Osteocyte (in vitro differentiated cells): ENCODE results near the gene CPEB3. TPM values are rescaled to one million over a fixed set of nuclear protein-coding genes. Genes with fewer than 3 reads are reported as not detected.

Experiments used
- DNase-seq: peaks from one replicate; pipeline ENCODE4 v3.0.0; 2021; ENCODE audit warnings: mixed read lengths; ENCODE audit not compliant: unreplicated experiment; ENCODE audit errors: extremely low spot score
- H3K27ac Mint-ChIP-seq: one replicate; pipeline ENCODE4 v1.8.0; 2021; ENCODE audit warnings: mild to moderate bottlenecking, mixed read lengths; ENCODE audit not compliant: unreplicated experiment
- H3K27me3 Mint-ChIP-seq: one replicate; pipeline ENCODE4 v1.8.0; 2021; ENCODE audit warnings: mixed read lengths; ENCODE audit not compliant: unreplicated experiment
- H3K36me3 Mint-ChIP-seq: one replicate; pipeline ENCODE4 v1.8.0; 2021; ENCODE audit warnings: mixed read lengths; ENCODE audit not compliant: unreplicated experiment
- H3K4me1 Mint-ChIP-seq: one replicate; pipeline ENCODE4 v1.8.0; 2021; ENCODE audit warnings: mixed read lengths; ENCODE audit not compliant: unreplicated experiment
- H3K4me3 Mint-ChIP-seq: one replicate; pipeline ENCODE4 v1.8.0; 2021; ENCODE audit warnings: mild to moderate bottlenecking, moderate library complexity, mixed read lengths; ENCODE audit not compliant: unreplicated experiment
- H3K9me3 Mint-ChIP-seq: one replicate; pipeline ENCODE4 v1.8.0; 2021; ENCODE audit warnings: mixed read lengths; ENCODE audit not compliant: unreplicated experiment
- total RNA-seq: library from RNA; stranded (reverse); gene quantifications from 2 replicates; pipeline ENCODE4 v1.2.1, GENCODE V29; 2021
- TF ChIP-seq, protein P1 (sequence below): fragments of 200-600 bp; sonication (generic); IDR thresholded peaks from 2 replicates; pipeline ENCODE4 v1.5.0; 2021; ENCODE audit warnings: antibody characterized with exemption, mild to moderate bottlenecking, moderate library complexity

The CPEB3 gene
- total RNA-seq, 1 donor from 2014 or later: 2.0 TPM

DNA sequence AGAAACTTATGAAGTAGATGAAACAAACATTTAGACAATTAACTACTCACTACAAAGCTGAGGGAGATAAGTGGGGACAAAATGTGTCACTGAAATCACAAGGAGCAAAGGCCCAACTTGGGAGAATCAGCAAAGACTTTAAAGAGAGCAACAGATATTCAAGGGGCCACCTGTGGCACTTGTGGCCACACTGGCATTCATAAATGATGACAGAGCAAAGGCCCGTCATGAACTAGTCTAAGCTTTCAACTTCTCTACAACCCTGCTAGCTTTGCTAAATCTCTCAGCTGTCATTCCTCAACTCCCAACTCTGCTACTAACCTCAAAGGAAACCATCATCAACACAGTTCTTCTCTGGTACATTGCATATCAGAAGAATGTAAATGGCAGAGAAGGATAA is 178.4 kb downstream of the CPEB3 start:
- TF ChIP-seq, protein P1, sequence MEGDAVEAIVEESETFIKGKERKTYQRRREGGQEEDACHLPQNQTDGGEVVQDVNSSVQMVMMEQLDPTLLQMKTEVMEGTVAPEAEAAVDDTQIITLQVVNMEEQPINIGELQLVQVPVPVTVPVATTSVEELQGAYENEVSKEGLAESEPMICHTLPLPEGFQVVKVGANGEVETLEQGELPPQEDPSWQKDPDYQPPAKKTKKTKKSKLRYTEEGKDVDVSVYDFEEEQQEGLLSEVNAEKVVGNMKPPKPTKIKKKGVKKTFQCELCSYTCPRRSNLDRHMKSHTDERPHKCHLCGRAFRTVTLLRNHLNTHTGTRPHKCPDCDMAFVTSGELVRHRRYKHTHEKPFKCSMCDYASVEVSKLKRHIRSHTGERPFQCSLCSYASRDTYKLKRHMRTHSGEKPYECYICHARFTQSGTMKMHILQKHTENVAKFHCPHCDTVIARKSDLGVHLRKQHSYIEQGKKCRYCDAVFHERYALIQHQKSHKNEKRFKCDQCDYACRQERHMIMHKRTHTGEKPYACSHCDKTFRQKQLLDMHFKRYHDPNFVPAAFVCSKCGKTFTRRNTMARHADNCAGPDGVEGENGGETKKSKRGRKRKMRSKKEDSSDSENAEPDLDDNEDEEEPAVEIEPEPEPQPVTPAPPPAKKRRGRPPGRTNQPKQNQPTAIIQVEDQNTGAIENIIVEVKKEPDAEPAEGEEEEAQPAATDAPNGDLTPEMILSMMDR: no peak
- Mint-ChIP-seq H3K36me3 (no peaks in the 10 kb centered on the region), H3K4me3 (no peak overlapping the region), H3K4me1 (no peaks in the 10 kb centered on the region), H3K27ac (no peak overlapping the region), H3K9me3 (no peaks in the 10 kb centered on the region), H3K27me3 (no peaks in the 10 kb centered on the region)
- no peak for DNase-seq

- no peak overlapping the region for H3K27ac Mint-ChIP-seq
These were observed 179.4 kb downstream of the CPEB3 start for GRCh38 chr10:92111336-92111939.

DNA sequence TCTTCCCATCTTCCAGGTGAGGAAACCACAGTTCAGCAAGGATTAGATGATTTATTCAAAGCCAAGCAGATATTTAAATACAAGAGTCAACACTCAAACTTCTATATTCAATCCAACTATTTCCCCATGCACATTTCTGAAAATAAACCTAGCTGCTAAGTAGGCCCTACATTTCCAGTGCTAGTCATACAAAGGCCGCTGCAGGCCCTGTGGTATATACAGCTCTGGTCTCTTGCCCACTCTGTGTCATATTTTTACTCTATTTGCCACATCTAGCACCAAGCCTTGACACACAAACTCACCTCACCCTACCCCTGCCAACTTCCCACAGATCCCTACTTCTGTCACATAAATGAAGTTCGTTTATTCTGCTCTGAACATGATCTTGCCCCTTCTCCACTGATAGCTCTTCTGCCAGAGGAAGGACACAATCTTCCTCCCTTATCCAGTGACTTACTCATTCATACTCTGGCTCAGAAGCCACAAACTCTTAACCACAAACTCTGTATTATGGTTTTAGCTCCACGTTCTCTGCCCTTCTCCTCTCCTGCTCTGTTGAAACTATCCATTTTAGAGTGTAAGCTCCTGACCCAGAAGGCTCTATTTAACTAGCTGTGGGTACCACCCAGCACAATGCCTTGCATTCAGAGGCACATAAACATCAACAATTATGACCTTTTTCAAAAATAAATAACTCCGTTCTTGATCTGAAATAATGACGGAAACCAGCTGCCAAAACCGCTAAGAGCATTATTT is 180.7 kb downstream of the CPEB3 start:
- no peaks in the 10 kb centered on the region for H3K9me3 Mint-ChIP-seq
- TF ChIP-seq, protein P1: no peak
- no peaks in the 10 kb centered on the region for H3K4me1 Mint-ChIP-seq
- H3K36me3 Mint-ChIP-seq: no peaks in the 10 kb centered on the region
- H3K27me3 Mint-ChIP-seq: no peaks in the 10 kb centered on the region
- DNase-seq: no peak
- H3K4me3 Mint-ChIP-seq: no peak overlapping the region
- H3K27ac Mint-ChIP-seq: no peak overlapping the region

More at GRCh38 chr10:92111336-92111939, 179.4 kb downstream of the CPEB3 start:
- Mint-ChIP-seq H3K4me3 (no peak overlapping the region), H3K9me3 (no peaks in the 10 kb centered on the region), H3K36me3 (no peaks in the 10 kb centered on the region), H3K27me3 (no peaks in the 10 kb centered on the region), H3K4me1 (no peaks in the 10 kb centered on the region)
- DNase-seq: no peak
- TF ChIP-seq, protein P1: no peak

DNA sequence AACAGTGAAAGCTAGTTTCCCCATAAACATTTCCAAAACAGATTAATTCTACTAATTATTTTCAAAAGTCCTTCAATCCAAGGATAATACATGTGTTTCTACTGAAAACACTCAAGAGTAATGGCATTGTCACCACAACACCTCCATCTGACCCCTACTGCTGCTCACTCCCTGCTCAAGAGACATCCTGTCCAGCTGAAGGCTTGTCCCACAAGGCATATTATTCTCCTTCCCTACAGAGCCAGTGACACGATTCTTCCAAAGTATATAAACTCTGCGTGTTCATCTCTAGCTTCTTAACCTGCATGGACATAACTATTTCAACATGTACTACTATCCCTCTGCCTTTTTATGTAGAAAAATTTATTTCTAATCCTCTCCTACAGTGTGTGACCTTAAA is 182.1 kb downstream of the CPEB3 start:
- Mint-ChIP-seq H3K27ac (no peak overlapping the region), H3K9me3 (no peaks in the 10 kb centered on the region), H3K4me3 (no peak overlapping the region), H3K36me3 (no peaks in the 10 kb centered on the region), H3K27me3 (no peaks in the 10 kb centered on the region), H3K4me1 (peaks cover 2% of the 10 kb centered on the region)
- TF ChIP-seq, protein P1: no peak
- no peak for DNase-seq

- H3K4me1 Mint-ChIP-seq: peaks cover 6% of the 10 kb centered on the region
- no peak for DNase-seq
- no peak overlapping the region for H3K4me3 Mint-ChIP-seq
- no peaks in the 10 kb centered on the region for H3K9me3 Mint-ChIP-seq
- no peaks in the 10 kb centered on the region for H3K27me3 Mint-ChIP-seq
- TF ChIP-seq, protein P1: no peak
- no peak overlapping the region for H3K27ac Mint-ChIP-seq
- no peaks in the 10 kb centered on the region for H3K36me3 Mint-ChIP-seq
These were observed 182.8 kb downstream of the CPEB3 start for GRCh38 chr10:92108120-92108519.
